Suprapubic skin (tissue), 4 donors: ENCODE results near the gene PDE4B. TPM values are rescaled to one million over a fixed set of nuclear protein-coding genes. Genes with fewer than 3 reads are reported as not detected.

Source experiments
- DNase-seq, 2 donors: peaks; one replicate each; pipeline ENCODE4 v3.0.0-alpha.2; 2019; ENCODE audit warnings: low spot score in 2 of 2
- H3K27ac ChIP-seq: fragments of 200-600 bp; sonication (generic); one replicate; pipeline ENCODE4 v1.5.1; 2019
- H3K27me3 ChIP-seq: fragments of 200-600 bp; sonication (generic); one replicate; pipeline ENCODE4 v1.5.1; 2019
- H3K36me3 ChIP-seq: fragments of 200-600 bp; sonication (generic); one replicate; pipeline ENCODE4 v1.5.1; 2019
- H3K4me1 ChIP-seq: fragments of 200-600 bp; sonication (generic); one replicate; pipeline ENCODE4 v1.5.1; 2019
- H3K4me3 ChIP-seq: fragments of 200-600 bp; sonication (generic); one replicate; pipeline ENCODE4 v1.5.1; 2019; ENCODE audit warnings: mild to moderate bottlenecking
- H3K9me3 ChIP-seq: fragments of 200-600 bp; sonication (generic); one replicate; pipeline ENCODE4 v1.5.1; 2019
- CTCF ChIP-seq, 2 donors: fragments of 200-600 bp in 1 of 2; fragments of 450-650 bp in 1 of 2; sonication (generic) in 1 of 2; IDR thresholded peaks; one replicate each; pipeline ENCODE4 v1.5.1; 2016 to 2019; ENCODE audit warnings: antibody characterized with exemption in 2 of 2, mild to moderate bottlenecking in 1 of 2, moderate library complexity in 1 of 2
- EP300 ChIP-seq: sonication (generic); formaldehyde crosslinking; IDR thresholded peaks from one replicate; pipeline ENCODE4 v1.6.1; 2017; ENCODE audit warnings: antibody characterized with exemption
- POLR2A ChIP-seq, 2 donors: fragments of 450-650 bp; IDR thresholded peaks; one replicate each; pipeline ENCODE4 v1.6.1; 2017; ENCODE audit warnings: antibody characterized with exemption in 2 of 2, mild to moderate bottlenecking in 2 of 2, moderate library complexity in 2 of 2
- POLR2AphosphoS5 ChIP-seq, 3 donors: sonication (generic); formaldehyde crosslinking; IDR thresholded peaks; one replicate each; pipeline ENCODE4 v1.6.1; 2017; ENCODE audit warnings: antibody characterized with exemption in 3 of 3
- WGBS: methylation state at CpG from one replicate; pipeline ENCODE4 v1.1.5; 2018; 5-methylcytosine and 5-hydroxymethylcytosine counted together
- total RNA-seq, 4 donors: library from RNA; depleted of rRNA; stranded (reverse); fragments of >200 nt; gene quantifications; one replicate each; pipeline ENCODE4 v1.1.0, GENCODE V29; 2016

PDE4B gene
- total RNA-seq, 4 donors from 2014 or later: 14.2 to 27.6 (median 16.7) TPM

GRCh38 chr1:66078412-66078811 lies 285.7 kb downstream of the PDE4B start:
- Histone ChIP-seq H3K27ac (no peak overlapping the region), H3K4me3 (no peak overlapping the region), H3K4me1 (no peaks in the 10 kb centered on the region), H3K27me3 (no peaks in the 10 kb centered on the region), H3K9me3 (no peaks in the 10 kb centered on the region), H3K36me3 (no peaks in the 10 kb centered on the region)
- DNase-seq: no peak
- TF ChIP-seq POLR2AphosphoS5 (IDR thresholded peaks at IDR 0.05) (no peak), CTCF (IDR thresholded peaks at IDR 0.05) (no peak), EP300 (no peak), POLR2A (IDR thresholded peaks at IDR 0.05) (no peak)
- 77% methylated on average over 6 of the region's 6 CpGs for WGBS

GRCh38 chr1:66083003-66083402 lies 290.3 kb downstream of the PDE4B start:
- WGBS: 65% methylated on average over 3 of the region's 3 CpGs
- Histone ChIP-seq H3K36me3 (no peaks in the 10 kb centered on the region), H3K27ac (no peak overlapping the region), H3K9me3 (no peaks in the 10 kb centered on the region), H3K27me3 (no peaks in the 10 kb centered on the region), H3K4me3 (no peak overlapping the region), H3K4me1 (no peaks in the 10 kb centered on the region)
- no peak for DNase-seq
- TF ChIP-seq POLR2A (IDR thresholded peaks at IDR 0.05): no peak

- Histone ChIP-seq H3K36me3 (no peaks in the 10 kb centered on the region), H3K27me3 (no peaks in the 10 kb centered on the region), H3K27ac (no peak overlapping the region), H3K4me3 (no peak overlapping the region), H3K4me1 (no peaks in the 10 kb centered on the region), H3K9me3 (no peaks in the 10 kb centered on the region)
- DNase-seq: no peak
- TF ChIP-seq EP300: no peak
- no peak for TF ChIP-seq CTCF (IDR thresholded peaks at IDR 0.05)
- no peak for TF ChIP-seq POLR2A (IDR thresholded peaks at IDR 0.05)
- no peak for TF ChIP-seq POLR2AphosphoS5 (IDR thresholded peaks at IDR 0.05)
These were observed 291.7 kb downstream of the PDE4B start for GRCh38 chr1:66084442-66084841.

- H3K27ac ChIP-seq: no peak overlapping the region
- no peaks in the 10 kb centered on the region for H3K36me3 ChIP-seq
- 55% methylated on average over 4 of the region's 4 CpGs for WGBS
- no peaks in the 10 kb centered on the region for H3K27me3 ChIP-seq
- no peaks in the 10 kb centered on the region for H3K9me3 ChIP-seq
- TF ChIP-seq POLR2AphosphoS5 (IDR thresholded peaks at IDR 0.05): no peak
- no peaks in the 10 kb centered on the region for H3K4me1 ChIP-seq
- no peak for DNase-seq
- no peak overlapping the region for H3K4me3 ChIP-seq
These were observed 292.9 kb downstream of the PDE4B start for GRCh38 chr1:66085600-66085999.

GRCh38 chr1:66088787-66089186 lies 296.1 kb downstream of the PDE4B start:
- Histone ChIP-seq H3K9me3 (no peaks in the 10 kb centered on the region), H3K27me3 (no peaks in the 10 kb centered on the region), H3K27ac (no peak overlapping the region), H3K4me1 (no peaks in the 10 kb centered on the region), H3K36me3 (no peaks in the 10 kb centered on the region), H3K4me3 (no peak overlapping the region)
- no peak for DNase-seq
- WGBS: 78% methylated on average over 3 of the region's 3 CpGs
- no peak for TF ChIP-seq CTCF (IDR thresholded peaks at IDR 0.05)
- no peak for TF ChIP-seq POLR2AphosphoS5 (IDR thresholded peaks at IDR 0.05)
- no peak for TF ChIP-seq EP300
- no peak for TF ChIP-seq POLR2A (IDR thresholded peaks at IDR 0.05)

- Histone ChIP-seq H3K4me1 (no peaks in the 10 kb centered on the region), H3K4me3 (no peak overlapping the region), H3K9me3 (no peaks in the 10 kb centered on the region), H3K27ac (no peak overlapping the region), H3K27me3 (no peaks in the 10 kb centered on the region), H3K36me3 (no peaks in the 10 kb centered on the region)
- 68% methylated on average over 7 of the region's 7 CpGs for WGBS
- no peak for TF ChIP-seq POLR2A (IDR thresholded peaks at IDR 0.05)
- TF ChIP-seq POLR2AphosphoS5 (IDR thresholded peaks at IDR 0.05): no peak
- no peak for TF ChIP-seq CTCF (IDR thresholded peaks at IDR 0.05)
- TF ChIP-seq EP300: no peak
- no peak for DNase-seq
These were observed 298.3 kb downstream of the PDE4B start for GRCh38 chr1:66090859-66091457.
